GM21825 (cell line): ENCODE data around the gene SRPK3.
"Not testable (repeated sequence)": the region's sequence is repeated elsewhere in the genome, so short reads cannot be mapped to it uniquely, and the experiment has no call there.

Experiments used
- ATAC-seq: cut with Tn5 transposase; IDR thresholded peaks from one replicate; pipeline ENCODE4 v1.9.1; 2021; ENCODE audit warnings: mild to moderate bottlenecking, moderate library complexity; ENCODE audit not compliant: unreplicated experiment

The SRPK3 gene

GRCh38 chrX:153803211-153804099 lies 22.6 kb downstream of the SRPK3 start:
- no peak for ATAC-seq

- ATAC-seq, result no peak
These were observed 23.3 kb downstream of the SRPK3 start for GRCh38 chrX:153804100-153804595.

GRCh38 chrX:153804621-153805020 lies 23.8 kb downstream of the SRPK3 start:
- ATAC-seq, result no peak

GRCh38 chrX:153805436-153805835 lies 24.6 kb downstream of the SRPK3 start:
- ATAC-seq, result no peak

- no peak for ATAC-seq
These were observed 26.2 kb downstream of the SRPK3 start for GRCh38 chrX:153806999-153807575.

- ATAC-seq, result no peak
These were observed 27.1 kb downstream of the SRPK3 start for GRCh38 chrX:153807976-153808375.

GRCh38 chrX:153812220-153812619 lies 31.4 kb downstream of the SRPK3 start:
- ATAC-seq, result no peak

GRCh38 chrX:153813161-153813560 lies 32.3 kb downstream of the SRPK3 start:
- no peak for ATAC-seq

- ATAC-seq, result no peak
These were observed 33.9 kb downstream of the SRPK3 start for GRCh38 chrX:153814591-153815315.

GRCh38 chrX:153816831-153817690 lies 36.2 kb downstream of the SRPK3 start:
- no peak for ATAC-seq

- not testable (repeated sequence) for ATAC-seq
These were observed 37.2 kb downstream of the SRPK3 start for GRCh38 chrX:153818064-153818463.

- ATAC-seq, result no peak
These were observed 37.9 kb downstream of the SRPK3 start for GRCh38 chrX:153818571-153819383.

- no peak for ATAC-seq
These were observed 38.7 kb downstream of the SRPK3 start for GRCh38 chrX:153819384-153820040.

GRCh38 chrX:153820601-153821000 lies 39.8 kb downstream of the SRPK3 start:
- no peak for ATAC-seq

GRCh38 chrX:153821066-153821465 lies 40.2 kb downstream of the SRPK3 start:
- ATAC-seq, result no peak

- ATAC-seq, result no peak
These were observed 43.5 kb downstream of the SRPK3 start for GRCh38 chrX:153824348-153824747.

GRCh38 chrX:153825042-153825441 lies 44.2 kb downstream of the SRPK3 start:
- no peak for ATAC-seq

GRCh38 chrX:153827016-153827415 lies 46.2 kb downstream of the SRPK3 start:
- ATAC-seq, result no peak

- no peak for ATAC-seq
These were observed 47.1 kb downstream of the SRPK3 start for GRCh38 chrX:153827903-153828302.
